ENCODE results near the gene TUBB3.

DNA sequence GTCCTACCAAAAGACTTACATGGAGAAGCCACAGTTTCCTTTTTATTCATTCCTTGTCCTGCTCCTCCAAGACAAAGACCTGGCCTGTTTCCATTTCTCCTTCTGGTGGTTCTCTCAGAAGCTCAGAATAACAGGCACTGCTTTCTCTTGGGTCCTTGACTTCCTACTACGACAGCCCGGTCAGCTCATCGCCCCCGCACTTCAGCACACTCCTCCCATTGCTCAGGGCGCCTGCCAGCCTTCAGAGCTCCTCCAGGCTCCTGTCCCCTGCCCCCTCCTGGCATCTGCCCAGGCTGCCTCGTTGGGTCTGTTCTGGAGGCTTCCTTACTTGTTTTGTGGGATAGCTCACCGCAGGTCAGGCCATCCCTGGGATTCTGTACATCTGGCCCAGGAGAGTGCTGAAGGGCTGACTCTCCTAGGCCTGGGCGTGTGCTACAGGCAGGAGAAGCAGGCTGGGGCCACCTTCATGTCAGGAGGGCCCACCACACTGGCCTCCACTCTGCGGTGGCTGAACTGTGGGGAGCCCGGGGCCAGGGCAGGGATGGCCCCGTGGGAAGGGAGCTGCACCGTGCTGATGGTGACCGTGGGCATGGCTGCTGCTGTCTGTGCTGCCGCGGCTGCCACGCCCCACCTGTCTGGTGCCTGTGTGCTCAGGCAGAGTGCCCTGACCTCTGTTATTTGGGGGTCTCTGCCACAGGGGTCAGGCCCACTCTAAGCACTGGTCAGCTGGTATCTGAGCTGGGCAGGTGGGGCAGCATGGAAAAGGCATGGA, 32.1 kb upstream of the TUBB3 start:
- TF ChIP-seq, protein P1, sequence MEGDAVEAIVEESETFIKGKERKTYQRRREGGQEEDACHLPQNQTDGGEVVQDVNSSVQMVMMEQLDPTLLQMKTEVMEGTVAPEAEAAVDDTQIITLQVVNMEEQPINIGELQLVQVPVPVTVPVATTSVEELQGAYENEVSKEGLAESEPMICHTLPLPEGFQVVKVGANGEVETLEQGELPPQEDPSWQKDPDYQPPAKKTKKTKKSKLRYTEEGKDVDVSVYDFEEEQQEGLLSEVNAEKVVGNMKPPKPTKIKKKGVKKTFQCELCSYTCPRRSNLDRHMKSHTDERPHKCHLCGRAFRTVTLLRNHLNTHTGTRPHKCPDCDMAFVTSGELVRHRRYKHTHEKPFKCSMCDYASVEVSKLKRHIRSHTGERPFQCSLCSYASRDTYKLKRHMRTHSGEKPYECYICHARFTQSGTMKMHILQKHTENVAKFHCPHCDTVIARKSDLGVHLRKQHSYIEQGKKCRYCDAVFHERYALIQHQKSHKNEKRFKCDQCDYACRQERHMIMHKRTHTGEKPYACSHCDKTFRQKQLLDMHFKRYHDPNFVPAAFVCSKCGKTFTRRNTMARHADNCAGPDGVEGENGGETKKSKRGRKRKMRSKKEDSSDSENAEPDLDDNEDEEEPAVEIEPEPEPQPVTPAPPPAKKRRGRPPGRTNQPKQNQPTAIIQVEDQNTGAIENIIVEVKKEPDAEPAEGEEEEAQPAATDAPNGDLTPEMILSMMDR (IDR thresholded peaks at IDR 0.05) = no peak
- TF ChIP-seq POLR2A (IDR thresholded peaks at IDR 0.05) = no peak
- TF ChIP-seq EP300 (IDR thresholded peaks at IDR 0.05) = no peak
- TF ChIP-seq POLR2AphosphoS5 (IDR thresholded peaks at IDR 0.05) = no peak
